DMS153 treated with DMSO at 0.1 percent for 48 hours (cell line): ENCODE results near the gene SDK1.
"Not testable (repeated sequence)": the region's sequence is repeated elsewhere in the genome, so short reads cannot be mapped to it uniquely, and the experiment has no call there.

Source experiments
- DNase-seq: peaks from one replicate; lab custom pipeline; 2025; ENCODE audit not compliant: unreplicated experiment; lab: John Stamatoyannopoulos, UW

SDK1 gene

GRCh38 chr7:4273566-4274230 is 972.6 kb downstream of the SDK1 start:
- no peak for DNase-seq

DNA sequence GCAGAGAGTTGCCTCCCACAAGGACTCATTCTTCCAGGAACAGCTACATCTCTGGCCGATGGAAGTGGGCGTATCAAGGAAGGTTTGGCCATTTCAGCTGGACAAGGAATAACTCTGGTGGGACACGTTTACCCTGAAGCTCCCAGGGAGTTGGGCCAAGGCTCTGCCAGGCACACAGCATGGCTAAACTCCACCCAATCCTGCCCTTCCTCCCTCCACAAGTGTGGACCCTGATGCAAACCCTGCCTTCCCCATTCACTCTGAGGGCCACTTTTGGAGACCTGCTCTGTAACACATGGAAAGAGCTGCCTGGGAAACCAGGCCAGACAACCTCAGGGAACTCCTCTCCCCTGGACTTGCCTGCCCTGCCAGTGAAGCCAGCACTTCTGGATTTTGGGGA is 973.2 kb downstream of the SDK1 start:
- no peak for DNase-seq

DNA sequence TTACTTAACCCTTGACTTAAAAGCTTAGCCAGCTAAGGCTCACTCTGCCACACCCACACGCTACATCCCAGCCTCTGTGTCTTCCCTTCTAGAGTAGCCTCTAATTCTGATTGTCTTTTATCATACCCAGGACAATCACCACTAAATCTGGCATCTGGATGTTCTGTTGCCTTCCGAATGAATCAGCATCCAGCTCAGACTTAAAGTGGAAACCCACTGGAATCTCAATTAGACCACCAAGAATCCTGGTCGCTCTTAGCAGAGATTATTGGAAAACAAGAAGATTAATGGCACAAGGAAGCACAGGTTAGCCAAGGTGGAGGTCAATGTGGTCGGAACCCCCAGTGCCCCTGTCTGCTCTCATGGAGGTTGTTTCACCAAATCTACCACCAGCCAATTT is 976.9 kb downstream of the SDK1 start:
- no peak for DNase-seq

DNA sequence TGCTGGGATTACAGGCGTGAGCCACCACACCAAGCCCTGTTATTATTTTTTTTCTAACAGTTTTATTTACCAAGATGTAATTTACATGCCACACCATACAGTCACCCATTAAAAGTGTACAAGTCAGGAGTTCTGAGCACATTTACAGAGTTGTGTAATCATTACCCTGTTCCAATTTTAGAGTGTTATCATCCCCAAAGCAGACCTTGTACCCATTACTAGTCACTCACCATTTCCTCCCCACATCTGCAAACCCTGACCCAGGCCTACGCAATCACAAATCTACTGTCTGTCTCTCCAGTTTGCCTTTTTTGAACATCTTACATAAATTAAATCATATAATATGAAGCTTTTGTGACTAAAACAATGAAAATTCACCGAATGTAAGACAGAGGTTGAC is 978.2 kb downstream of the SDK1 start:
- no peak for DNase-seq

- no peak for DNase-seq
Observed at GRCh38 chr7:4281231-4281993, 980.4 kb downstream of the SDK1 start.

GRCh38 chr7:4282434-4283223 is 981.6 kb downstream of the SDK1 start:
- DNase-seq, result no peak

GRCh38 chr7:4286351-4286750 is 985.3 kb downstream of the SDK1 start:
- no peak for DNase-seq

DNA sequence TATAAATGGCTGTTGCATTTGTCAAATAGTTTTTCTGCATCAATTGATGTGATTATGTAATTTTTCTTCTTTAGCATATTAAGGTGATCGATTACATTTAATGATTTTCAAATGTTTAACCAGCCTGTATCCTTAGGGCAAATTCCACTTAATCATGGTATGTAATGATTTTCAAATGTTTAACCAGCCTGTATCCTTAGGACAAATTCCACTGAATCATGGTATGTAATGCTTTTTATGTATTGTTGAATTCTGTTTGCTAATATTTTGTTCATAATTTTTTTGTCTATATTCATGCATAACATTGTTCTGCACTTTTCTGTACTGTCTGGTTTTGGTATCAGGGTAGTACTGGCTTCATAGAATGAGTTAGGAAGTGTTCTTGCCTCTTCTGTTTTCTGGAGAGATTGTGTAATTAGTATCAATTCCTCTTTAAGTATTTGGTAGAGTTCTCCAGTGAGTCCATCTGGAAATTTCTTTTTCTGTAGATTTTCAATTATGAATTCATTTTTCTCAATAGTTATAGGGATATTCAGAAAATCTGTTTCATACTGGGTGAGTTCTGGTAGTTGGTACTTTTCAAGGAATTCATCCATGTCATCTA is 987.8 kb downstream of the SDK1 start:
- DNase-seq, result no peak

DNA sequence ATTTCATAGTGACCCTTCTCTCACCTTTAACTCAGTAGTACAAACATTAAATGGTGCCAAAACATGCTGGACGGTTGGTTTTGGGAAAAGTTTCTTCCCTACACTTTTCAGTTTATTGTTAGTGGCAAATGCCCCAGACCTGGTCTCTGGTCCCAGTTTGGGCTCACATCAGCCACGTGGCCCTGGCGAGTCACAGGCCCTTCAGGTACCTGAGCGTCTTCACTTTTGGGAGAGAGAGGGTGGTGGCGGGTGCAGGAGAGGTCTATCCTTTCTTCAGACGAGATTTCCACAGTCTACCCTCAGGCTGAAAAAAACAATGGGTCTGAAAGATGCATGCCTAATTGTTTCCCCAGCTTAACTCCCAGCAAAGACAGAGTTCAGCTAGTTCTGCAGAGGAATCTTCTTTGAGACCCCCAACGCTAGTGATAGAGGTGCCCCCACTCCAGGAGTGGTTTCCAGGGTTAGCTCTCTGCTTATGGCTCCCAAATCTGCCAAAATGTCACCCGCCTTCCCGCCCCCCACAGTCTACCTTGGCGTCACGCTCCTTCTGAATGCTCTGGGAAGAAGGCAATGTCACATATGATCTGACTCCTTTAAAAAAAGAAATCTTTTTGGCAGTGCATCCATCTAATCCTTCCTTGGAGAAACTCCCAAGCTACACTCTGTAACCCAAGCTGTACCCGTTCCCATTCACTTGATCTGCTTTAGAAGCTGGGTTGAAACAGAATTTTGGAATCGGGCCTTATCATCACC is 996.3 kb downstream of the SDK1 start:
- no peak for DNase-seq

DNA sequence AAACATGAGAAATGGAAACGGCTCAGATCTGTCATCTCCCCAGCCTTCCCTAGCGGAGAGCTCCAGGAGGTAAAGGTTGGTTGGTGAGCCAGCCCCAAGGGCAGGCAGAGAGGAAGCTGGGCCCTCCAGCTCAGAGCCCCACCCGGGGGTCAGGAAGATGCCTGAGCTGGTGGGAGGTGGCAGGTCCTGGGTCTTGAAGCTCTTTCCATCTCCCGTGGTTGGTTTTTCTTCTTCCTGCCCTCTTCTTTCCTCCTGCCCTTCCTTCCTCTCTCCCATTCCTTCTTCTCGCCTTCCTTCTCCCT is 996.8 kb downstream of the SDK1 start:
- DNase-seq, result no peak

DNA sequence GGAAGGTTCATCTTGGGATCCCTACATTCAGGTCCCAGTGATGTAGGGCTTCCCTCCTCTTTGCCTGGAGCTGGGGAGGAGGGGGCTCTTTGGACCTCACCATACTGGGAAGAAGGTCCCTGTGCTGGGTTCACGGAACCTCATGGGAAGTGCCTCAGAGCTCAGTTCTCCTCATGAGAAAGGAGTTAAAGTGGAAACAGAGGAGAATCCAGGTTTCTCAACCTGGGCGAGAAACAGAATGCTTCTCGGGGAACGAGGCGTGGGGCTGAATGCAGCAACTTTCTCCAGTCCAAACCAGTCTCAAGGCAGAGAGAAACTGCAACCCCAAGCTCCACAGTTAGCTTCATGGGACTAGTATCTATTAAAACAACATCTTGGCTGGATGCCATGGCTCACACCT is 998.4 kb downstream of the SDK1 start:
- DNase-seq, result no peak

DNA sequence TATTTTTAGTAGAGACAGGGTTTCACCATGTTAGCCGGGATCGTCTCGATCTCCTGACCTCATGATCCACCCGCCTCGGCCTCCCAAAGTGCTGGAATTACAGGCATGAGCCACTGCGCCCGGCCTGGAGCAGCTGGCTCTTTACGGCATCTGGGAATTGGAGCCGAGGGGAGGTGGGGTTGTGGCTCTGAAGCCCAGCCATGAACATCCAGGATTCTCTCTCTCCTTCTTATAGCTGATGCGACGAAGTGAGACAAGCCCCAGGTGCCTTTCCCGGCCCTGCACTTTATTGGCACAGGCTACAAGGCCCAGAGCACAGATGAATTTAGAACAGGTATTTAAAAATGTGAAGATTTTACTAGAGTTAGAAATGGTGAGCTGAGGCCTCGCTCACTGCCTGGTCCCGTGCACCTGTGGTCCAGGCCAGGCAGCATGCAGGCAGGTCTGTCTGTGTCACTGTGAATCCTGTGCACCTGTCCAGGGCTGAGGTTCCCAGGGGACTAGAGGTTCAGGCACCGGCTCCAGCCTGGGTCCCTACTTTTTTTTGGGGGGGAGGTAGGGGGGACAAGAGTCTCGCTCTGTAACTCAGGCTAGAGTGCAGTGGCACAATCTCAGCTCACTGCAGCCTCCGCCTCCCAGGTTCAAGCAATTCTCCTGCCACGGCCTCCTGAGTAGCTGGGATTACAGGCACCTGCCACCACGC is 1001.3 kb downstream of the SDK1 start:
- DNase-seq, result no peak

GRCh38 chr7:4307316-4308204 is 1006.5 kb downstream of the SDK1 start:
- no peak for DNase-seq

DNA sequence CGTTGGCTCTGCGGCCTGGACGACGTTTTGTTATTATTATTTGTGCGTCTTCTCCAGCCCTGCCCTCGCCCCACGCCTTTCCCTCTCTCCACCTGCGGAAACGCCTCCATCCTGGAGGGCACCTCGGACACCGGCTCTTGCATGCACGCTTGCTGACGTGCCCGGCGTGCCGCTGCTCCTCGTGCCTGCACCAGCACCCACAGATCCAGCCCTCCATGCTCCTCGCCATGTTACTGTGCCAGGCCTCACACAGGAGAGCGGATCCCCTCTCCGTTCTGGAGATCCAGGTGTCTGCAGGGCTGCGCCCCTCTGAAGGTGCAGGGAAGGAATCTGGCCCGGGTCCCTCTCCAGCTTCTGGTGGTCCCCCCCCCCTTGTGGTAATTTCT is 1007.1 kb downstream of the SDK1 start:
- DNase-seq, result no peak

DNA sequence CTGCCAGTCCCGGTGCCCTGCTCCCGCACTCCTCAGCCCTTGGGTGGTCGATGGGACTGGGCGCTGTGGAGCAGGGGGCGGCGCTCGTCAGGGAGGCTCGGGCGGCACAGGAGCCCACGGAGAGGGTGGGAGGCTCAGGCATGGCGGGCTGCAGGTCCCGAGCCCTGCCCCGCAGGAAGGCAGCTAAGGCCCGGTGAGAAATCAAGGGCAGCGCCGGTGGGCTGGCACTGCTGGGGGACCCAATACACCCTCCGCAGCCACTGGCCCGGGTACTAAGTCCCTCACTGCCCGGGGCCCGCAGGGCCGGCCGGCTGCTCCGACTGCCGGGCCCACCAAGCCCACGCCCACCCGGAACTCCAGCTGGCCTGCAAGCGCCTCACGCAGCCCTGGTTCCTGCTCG is 1012.9 kb downstream of the SDK1 start:
- not testable (repeated sequence) for DNase-seq

- DNase-seq, result not testable (repeated sequence)
Observed at GRCh38 chr7:4314316-4314715, 1013.3 kb downstream of the SDK1 start.
